GM19372 (cell line): ENCODE measurements around the gene AANAT.

Experiments
- ATAC-seq: cut with Tn5 transposase; IDR thresholded peaks from one replicate; pipeline ENCODE4 v1.9.1; 2021; ENCODE audit warnings: mild to moderate bottlenecking, low read depth, moderate library complexity; ENCODE audit not compliant: unreplicated experiment

Gene AANAT

DNA sequence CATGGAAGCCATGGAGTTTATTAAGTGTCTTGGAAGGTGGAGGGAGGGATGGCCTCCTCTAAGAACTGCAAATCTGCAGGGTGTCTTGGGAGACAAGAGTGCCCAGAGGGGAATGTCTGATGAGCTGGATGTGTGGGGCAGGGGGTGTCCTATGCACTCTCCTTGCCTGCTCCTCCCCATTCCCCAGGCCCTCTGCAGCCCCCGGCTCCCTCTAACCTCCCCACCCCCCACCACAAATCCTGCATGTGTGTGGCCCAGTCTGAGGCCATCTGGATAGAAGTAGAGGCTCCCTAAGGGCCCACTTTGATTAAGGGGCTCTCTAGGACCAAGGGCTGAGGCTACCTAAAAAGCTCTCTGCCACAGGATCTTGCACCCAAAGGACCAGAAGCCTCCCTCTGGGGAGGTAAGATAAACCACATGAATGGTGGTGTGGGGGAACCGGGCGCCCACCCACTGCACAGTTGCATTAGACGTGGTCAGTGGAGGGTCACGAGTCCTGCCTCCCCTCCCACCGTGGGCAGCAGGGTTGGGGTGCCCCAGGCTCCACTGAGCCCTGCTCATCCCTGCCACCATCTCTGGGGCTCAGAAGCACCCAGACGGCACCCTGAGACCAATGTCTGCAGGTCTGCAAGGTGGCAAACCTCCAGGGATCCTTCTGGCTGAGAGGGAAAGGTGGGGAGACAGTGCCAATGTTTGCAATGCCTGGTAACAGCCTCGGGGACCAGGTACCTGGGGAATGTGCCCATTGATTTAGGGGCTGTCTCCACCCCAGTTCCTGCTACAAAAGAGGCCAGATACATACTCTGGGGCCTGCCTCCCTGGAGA is 618 bp downstream of the AANAT start:
- no peak for ATAC-seq

DNA sequence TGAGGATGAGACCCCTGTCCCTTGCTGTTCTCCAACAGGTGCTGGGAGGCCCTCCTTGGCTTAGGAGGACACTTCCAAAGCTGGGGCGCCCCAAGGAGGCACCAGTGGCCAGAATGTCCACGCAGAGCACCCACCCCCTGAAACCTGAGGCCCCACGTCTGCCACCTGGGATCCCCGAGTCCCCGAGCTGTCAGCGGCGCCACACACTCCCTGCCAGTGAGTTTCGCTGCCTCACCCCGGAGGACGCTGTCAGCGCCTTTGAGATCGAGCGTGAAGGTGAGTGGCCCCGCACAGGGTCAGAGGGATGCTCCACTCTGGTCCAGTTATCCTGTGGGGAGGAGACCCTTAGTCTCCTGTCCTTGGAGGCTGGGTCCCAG is 1.2 kb downstream of the AANAT start:
- ATAC-seq: no peak

DNA sequence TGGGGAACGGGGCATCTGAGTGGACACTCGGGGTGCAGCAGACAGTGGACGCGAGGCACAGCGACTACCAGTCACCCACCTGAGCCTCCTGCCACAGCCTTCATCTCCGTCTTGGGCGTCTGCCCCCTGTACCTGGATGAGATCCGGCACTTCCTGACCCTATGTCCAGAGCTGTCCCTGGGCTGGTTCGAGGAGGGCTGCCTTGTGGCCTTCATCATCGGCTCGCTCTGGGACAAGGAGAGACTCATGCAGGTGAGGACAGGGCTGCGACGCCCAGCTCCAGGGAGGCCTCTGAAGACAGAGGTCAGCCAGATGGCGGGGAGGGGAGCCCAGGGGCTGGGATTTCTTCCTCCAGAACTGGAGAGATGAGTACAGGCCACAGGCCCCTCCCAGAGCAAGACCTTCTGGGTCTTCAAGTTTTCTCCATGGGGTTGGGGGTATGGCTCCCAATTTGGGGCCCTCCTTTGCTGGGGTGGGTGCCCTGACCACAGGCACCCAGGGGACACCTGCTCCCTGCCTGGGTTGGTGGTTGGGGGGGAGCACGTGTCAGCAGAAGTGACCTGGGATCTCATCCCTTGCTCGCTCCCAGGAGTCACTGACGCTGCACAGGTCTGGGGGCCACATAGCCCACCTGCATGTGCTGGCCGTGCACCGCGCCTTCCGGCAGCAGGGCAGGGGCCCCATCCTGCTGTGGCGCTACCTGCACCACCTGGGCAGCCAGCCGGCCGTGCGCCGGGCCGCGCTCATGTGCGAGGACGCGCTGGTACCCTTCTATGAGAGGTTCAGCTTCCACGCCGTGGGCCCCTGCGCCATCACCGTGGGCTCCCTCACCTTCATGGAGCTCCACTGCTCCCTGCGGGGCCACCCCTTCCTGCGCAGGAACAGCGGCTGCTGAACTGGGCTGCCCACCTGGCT is 1.9 kb downstream of the AANAT start:
- no peak for ATAC-seq

DNA sequence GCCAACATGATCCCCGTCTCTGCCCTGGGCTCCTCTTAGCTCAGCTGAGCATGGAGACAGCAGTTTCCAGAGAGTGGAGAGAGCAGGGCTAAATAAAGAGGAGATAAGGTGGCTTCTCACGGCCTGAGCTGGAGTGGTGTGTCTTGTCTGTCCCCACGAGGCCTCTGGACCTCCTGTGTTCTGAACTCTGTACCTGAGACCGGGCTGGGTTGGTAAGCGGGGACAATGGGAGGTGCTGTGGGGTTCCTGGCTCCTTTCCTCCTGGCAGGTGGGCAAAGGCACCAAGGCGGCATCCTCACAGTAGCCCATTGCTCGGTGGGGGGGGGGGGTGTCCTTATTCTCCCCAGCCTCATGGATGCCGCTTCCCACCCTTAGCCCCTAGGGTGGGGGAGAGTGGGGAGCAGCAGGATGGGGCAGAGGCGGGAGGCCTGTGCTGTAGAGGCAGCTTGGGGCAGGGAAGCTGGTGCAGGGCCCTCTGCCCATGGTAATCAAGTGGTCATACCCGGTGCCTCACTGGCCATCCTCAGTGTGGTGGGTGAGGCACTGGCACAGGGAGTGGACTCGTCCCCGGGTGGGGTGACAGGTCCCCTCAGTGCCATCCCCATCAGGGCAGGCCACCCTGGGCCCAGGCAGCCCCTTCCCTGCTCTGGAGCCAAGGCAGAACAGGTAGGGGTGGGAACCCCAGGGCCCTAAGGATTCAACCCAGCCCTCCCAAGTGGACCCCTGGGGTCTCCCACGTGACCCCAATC is 2.8 kb downstream of the AANAT start:
- ATAC-seq: no peak

DNA sequence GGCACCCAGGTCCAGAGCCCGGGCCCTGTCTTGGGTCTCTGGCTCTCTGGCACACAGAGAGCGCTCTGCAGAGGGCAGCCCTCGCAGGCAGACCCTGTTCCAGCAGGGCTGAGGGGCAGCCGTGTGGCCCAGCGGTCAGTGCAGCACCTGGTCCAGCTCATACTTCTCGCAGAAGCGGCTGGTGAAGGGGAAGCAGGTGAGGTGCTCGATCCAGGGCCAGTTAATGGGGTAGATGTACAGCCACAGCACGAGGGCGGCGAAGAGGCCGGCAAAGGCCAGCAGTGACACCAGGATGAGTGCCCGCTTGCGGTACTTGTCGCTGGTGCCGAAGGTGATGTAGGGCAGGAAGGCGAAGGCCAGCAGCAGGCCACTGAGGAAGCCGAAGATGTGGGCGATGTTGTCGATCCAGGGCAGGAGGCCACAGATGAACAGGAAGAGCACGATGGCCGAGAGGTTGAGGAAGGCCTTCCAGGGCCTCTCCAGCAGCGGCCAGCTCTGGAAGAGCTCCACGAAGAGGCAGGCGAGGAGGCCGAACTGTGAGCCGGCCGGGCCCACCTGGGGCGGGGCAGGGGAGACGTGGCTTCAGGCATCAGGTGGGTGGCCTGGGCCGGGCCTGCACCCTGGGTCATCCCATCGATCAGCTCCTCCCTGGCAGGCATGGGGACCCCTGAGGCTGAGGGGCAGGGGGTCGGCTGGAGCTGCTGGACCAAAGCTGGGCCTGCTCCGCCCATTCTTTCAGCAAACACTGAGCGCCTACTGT is 4.3 kb downstream of the AANAT start:
- ATAC-seq: no peak

DNA sequence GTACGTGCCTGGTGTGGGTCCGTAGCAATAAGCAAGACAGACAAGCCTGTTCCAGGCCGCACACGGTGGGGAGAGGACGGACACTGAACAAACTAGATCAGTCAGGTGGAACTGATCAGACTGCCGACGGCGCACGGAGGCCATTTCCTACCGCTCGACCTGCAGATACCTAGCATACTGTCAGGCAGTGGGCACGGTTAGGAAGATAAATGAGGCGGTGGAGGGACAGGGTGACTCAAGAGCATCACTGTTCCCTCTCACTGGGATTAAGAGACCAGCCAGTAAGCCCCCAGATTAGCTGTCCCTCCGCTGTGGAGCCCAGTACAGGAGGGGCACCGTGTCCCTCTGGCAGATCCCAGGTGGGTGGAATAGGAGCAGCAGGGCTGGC is 4.8 kb downstream of the AANAT start:
- ATAC-seq: no peak

DNA sequence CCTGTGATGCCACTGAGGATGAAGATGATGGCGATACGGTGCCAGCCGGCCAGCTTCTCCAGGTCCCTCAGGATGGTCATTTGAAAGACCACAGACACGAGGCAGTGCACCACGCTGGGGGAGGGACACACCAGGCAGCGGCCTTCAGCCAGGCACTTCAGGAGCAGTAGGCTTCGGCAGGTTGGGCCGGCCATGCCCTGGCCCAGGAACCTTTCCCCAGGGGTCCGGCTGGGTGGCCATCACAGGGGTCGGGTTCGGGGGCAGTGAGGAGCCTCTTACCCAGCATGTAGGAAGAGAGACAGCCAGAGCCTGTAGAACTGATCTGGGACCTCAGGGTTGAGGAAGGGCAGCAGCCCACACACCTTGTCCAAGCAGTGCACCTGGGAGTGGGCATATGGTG is 5.3 kb downstream of the AANAT start:
- ATAC-seq: no peak

DNA sequence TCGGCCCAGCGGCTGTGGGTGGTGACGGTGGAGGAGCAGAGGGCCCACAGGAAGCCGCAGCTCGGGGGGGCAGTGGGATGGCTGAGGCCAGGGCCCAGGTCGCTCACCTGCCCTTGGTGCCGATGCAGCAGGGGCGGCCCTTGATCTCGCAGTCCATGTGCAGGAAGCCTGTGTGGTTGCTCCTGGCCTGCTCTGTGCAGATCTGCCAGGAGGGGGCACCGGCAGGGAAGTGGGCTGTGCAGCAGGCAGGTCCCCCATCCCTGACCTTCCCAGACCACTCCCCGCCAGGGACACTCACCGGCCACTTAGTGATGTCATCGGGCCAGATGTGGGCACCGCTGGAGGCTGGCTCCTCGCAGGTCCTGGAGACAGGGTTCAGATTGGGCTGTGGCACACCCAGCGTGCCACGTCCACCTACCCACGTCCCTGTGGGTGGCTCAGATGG is 6.2 kb downstream of the AANAT start:
- ATAC-seq: no peak

DNA sequence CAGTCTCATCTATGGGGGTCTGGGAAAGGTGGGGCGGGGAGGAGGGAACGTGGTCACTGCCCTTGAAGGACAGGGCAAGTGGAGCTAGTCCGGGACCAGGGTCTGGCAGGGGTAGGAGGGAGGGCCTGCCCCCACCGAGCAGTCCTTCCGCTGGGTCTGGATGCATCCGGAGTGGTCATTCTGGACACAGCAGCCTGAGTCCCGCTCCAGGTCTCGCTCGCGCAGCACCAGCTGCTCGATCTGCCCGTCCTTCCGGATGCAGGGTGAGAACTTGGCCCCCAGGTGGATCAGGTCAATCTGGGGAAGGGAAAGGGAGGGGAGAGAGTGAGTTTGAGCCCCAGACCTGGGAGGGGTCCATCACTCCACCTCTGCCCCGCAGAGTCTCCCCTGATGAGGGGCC is 6.8 kb downstream of the AANAT start:
- ATAC-seq: no peak

DNA sequence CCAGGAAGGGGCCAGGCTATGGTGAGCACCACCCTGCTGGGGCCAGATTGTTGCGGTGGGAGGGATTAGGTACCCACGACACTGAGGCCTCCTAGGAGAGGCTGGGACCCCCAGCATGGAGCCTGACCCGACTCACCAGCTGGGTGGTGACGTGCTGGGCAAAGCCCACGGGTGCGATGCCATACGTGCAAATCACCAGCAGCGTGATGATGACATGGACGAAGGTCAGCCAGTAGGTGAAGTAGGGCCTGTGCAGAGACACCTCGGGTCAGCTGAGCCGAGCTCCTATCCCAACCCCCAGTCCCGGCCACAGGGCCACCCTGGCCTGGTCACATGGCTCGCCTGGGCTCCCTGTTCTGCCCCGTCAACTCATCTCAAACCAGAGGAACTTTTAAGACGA is 7.5 kb downstream of the AANAT start:
- ATAC-seq: no peak

DNA sequence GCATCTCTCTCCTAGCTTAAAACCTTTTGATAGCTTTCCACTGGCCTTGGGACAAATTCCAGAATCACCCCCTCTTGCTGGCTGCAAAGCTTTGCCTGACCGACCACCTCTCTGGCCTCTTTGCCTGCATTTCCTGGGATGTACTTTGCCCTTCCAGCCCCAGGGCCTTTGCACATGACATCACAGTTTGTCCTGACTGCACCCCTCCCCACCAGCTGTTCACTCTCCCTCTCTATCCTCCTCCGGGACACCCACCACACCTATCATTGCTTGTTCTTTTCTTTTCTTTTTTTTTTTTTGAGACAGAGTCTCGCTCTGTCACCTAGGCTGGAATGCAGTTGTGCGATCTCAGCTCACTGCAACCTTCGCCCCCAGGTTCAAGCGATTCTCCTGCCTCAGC is 7.9 kb downstream of the AANAT start:
- ATAC-seq: no peak

DNA sequence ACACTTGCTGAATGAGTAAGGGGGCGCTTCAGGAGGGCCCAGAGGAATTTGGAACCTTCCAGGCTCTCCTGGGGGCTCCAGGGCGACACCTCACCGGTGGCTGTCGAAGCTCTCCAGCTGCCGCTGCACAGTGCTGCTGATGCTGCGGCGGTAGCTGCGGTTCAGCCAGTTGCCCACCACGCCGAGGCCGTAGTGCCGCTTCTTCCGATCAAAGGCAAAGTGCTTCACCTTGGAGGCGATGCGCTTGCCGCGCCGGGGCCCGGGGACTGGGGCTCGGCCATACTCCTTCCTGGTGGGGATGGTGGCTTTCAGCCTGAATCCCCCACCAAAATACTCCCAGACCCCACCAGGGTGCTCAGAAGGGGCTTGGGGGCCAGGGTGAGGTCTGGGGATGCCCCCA is 9.3 kb downstream of the AANAT start:
- ATAC-seq: no peak

DNA sequence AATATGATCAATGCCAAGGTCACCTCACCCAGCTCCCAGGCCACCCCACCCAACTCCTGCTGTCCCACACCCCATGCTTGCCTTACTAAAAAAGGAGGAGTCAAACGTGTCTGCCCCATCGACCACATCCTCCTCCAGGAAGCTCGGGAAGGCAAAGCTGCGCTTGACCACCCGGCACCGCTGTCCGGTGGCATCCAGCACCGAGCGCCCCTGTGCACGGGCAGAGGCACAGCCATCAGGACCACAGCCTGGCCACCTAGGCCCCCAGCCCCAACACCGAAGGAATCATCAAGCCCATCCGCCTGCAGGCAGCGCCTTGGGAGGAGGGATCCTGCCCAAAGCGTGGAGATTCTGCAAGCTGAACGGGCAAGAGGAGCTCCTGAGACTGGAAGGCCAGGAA is 10.2 kb downstream of the AANAT start:
- no peak for ATAC-seq

DNA sequence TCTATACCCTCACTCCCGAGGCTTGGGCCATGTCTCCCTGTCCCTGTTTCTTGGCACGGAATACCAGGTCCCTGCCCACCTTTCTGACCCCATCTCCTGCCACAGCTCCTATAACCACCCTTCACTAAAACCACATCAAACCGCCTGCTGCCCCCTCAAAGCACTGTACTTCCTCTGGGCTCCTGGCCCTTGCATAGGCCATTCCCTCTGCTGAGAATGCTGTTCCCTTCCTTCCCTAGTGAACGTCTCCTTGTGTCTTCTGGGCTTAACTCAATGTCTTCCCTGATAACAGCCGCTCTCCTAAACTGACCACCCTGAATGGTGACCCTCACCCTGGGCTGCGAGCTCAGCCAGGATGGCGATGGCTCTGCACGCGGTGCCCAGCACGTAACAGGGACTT is 10.7 kb downstream of the AANAT start:
- no peak for ATAC-seq

DNA sequence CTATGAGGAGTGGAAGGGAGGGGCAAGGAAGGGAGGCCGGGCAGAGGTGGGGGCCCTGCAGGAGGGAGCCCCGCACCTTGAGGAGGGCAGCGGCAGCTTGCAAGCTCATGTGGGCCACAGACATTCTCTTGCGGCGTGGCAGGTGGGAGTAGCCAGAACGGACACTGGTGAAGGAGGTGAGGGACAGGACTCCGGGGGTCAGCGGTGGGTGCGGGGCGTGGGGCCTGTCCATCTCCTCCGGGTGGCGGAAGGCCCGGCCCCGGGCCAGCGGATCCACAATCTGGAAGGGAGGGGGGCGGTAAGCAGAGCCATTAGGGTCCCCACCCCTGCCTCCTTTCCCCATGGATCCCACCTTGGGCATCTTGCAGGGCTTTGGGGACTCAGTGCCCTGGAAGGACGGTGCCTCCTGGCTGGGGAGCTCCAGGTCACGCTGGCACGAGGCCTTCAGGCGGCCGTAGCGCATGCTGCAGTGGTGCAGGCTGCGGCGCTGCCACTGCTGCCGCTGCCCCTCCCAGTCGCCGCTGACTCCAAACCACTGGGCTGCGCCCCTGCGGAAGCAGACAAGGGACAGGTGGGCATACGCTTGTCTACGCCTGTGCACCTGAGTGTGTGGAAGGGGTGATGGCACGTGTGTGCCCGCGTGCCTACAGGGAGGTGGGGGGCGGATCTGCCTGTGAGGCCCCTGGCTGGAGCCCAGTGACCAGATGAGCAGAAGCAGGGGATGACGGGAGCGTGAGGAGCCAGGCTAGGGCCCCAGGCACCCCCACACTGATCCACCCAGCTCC is 11.5 kb downstream of the AANAT start:
- no peak for ATAC-seq

DNA sequence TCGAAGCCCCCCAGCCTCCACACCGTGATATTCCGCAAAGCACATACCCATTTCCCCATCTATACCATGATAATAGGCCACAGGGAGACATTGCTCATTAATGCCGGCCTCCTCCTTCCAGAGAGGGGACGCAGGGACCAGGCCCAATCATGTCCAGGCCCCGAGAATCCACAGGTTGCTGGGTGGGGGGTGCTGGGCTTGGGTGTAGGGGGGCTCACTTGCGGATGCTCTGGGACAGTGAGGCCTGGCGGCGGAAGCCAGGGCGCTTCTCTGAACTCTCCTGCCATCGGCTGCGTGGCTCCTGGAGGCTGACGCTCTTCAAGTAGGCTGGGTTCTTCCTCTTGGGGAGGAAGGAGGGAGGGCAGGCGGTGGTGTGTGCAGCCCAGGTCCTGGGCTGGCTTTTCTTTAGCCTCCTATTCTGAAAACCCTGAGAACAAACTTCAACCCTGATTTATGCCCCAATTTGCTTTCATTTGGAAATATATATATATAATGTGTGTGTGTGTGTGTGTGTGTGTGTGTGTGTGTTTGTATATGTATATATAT is 12.2 kb downstream of the AANAT start:
- no peak for ATAC-seq

DNA sequence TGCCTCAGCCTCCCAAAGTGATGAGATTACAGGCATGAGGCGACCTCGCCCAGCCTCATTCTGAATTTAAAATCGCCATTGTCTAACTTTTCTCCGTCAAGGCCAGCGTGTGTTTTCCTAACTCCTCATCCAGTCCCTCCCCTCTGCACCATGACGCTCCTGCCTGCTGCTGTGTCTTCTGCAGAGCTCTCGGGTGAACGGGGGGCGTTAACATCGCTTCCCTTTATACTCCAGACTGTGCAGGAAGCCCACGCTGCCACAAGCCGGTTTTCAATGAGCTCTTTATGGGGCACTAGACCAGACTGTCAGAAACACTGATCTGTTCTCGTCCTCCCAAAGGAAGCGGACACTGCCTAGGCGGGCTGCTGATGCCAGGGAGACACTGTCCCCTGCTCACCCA is 13.2 kb downstream of the AANAT start:
- ATAC-seq: no peak

DNA sequence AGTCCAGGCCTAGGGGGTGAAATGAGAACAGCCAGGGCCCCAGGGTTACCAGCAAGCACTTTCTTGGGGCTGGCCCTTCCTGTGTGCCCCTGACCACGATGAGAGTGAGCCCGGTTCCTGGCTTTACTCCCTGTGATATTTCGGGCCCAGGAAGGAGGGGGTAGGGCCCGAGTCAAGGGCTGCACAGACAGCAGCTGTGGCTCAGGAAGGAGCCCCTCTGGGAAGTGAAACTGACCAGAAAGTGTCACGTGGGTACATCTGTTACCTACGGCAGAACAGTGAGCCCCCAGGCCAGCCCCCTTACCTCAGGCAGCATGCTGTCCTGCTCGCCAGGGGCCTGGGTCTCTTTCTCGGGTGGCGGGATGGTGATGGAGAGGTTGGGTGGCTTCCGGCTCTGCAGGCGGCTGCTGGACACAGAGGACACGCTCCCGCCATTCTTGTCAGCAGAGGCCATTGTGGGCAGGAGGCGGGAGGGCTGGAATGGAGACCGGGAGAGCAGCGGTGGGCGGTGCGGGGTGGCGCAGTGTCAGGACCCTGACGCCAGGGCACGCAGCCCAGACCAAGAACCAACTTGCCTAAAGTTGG is 13.8 kb downstream of the AANAT start:
- ATAC-seq: peak; percentile 48

DNA sequence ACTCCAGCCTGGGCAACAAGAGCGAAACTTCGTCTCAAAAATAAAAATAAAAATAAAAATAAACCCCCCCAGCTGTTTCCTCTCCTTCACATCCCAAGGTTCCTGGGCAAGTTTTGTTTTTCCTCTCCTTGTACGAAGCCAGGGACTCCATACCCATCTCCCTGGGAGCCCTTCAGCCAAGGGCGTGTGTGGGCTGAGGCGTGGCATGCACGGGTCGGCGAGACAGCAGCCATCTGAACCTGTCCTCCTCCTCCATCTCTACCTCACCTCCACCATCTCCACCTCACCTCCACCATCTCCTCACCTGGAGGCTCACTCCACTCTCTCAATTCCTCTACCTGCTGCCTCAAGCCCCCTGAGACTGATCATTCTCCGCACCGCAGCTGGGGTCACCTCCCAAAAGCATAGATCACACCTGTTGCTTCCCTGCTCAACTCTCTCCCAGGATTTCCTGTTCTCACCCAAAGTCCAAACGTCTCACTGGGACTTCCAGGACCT is 16.9 kb downstream of the AANAT start:
- no peak for ATAC-seq
